ENCODE measurements around the gene CMTM7. TPM values are rescaled to one million over a fixed set of nuclear protein-coding genes. Genes with fewer than 3 reads are reported as not detected.

CMTM7 gene
- total and polyA plus RNA-seq, 12 donors: 5.4 to 19.2 (median 13.0) TPM

DNA sequence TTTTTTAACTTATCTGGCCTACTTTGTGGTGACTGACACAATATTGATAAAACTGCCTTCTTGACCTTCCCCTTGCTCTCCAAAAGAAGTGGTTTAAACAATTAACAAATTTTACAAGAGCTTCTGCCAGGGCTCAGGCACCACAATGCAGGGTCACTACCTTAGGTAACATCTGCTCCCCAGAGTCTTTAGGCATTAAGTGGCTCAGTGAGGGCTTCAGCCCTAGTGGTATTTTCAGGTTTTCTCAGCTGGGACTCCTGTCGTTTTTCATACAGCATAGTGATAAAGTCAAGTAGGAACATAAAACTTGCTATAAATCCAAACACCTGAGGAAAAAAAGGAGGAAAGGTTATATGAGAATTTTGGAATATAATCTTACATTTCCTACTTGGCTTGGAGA, 92.1 kb downstream of the CMTM7 start:
- H3K4me3 ChIP-seq: no peak overlapping the region
- TF ChIP-seq POLR2A (IDR thresholded peaks at IDR 0.05): no peak
- TF ChIP-seq, protein P1, sequence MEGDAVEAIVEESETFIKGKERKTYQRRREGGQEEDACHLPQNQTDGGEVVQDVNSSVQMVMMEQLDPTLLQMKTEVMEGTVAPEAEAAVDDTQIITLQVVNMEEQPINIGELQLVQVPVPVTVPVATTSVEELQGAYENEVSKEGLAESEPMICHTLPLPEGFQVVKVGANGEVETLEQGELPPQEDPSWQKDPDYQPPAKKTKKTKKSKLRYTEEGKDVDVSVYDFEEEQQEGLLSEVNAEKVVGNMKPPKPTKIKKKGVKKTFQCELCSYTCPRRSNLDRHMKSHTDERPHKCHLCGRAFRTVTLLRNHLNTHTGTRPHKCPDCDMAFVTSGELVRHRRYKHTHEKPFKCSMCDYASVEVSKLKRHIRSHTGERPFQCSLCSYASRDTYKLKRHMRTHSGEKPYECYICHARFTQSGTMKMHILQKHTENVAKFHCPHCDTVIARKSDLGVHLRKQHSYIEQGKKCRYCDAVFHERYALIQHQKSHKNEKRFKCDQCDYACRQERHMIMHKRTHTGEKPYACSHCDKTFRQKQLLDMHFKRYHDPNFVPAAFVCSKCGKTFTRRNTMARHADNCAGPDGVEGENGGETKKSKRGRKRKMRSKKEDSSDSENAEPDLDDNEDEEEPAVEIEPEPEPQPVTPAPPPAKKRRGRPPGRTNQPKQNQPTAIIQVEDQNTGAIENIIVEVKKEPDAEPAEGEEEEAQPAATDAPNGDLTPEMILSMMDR (IDR thresholded peaks at IDR 0.05): no peak
- H3K27ac ChIP-seq: peak overlapping the region in 1 of 5 donors; percentile 55
- intact Hi-C loops (cut with DNase I): no loop called here
- peaks cover 0 to 17% of the 10 kb centered on the region in 2 donors for H3K4me1 ChIP-seq (replicated peaks in 1 of 2)
- DNase-seq: no peak
- no peaks in the 10 kb centered on the region for H3K27me3 ChIP-seq
- no peaks in the 10 kb centered on the region for H3K9me3 ChIP-seq (replicated peaks in 1 of 3)
- peaks cover 0 to 6% of the 10 kb centered on the region in 2 donors for H3K36me3 ChIP-seq (replicated peaks in 1 of 2)
- whole genome bisulfite sequencing, 4 donors: 50 to 59% (median 53%) methylated on average over 1 of the region's 1 CpG

DNA sequence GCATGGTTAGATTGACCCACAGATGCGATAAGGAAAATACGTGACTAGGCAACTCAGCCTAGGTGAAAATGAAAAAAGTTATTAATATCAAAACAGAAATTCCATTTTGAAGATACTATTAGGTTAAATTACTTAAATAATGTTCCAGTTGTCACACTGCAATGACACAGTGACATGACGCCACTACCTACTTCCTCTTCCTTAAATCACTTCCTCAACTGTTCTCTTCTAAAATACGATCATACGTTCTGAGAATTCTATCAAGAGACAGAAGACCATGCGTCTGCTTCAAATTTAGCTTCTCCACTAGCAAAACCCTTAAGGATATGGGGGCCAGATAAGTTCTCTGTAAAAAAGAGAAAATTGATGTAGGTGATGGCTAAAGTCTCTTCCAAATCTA, 92.8 kb downstream of the CMTM7 start:
- Histone ChIP-seq H3K4me1 (replicated peaks in 1 of 2) (peaks cover 0 to 17% of the 10 kb centered on the region in 2 donors), H3K27ac (peak overlapping the region in 2 of 5 donors; percentile 53 to 55), H3K4me3 (no peak overlapping the region), H3K36me3 (replicated peaks in 1 of 2) (peaks cover 0 to 6% of the 10 kb centered on the region in 2 donors), H3K27me3 (no peaks in the 10 kb centered on the region), H3K9me3 (replicated peaks in 1 of 3) (no peaks in the 10 kb centered on the region)
- no peak for DNase-seq
- intact Hi-C loops (cut with DNase I): no loop called here
- WGBS, 4 donors: 79 to 84% (median 81%) methylated on average over 6 of the region's 6 CpGs
- TF ChIP-seq, protein P1 (IDR thresholded peaks at IDR 0.05): no peak
- no peak for TF ChIP-seq POLR2A (IDR thresholded peaks at IDR 0.05)

DNA sequence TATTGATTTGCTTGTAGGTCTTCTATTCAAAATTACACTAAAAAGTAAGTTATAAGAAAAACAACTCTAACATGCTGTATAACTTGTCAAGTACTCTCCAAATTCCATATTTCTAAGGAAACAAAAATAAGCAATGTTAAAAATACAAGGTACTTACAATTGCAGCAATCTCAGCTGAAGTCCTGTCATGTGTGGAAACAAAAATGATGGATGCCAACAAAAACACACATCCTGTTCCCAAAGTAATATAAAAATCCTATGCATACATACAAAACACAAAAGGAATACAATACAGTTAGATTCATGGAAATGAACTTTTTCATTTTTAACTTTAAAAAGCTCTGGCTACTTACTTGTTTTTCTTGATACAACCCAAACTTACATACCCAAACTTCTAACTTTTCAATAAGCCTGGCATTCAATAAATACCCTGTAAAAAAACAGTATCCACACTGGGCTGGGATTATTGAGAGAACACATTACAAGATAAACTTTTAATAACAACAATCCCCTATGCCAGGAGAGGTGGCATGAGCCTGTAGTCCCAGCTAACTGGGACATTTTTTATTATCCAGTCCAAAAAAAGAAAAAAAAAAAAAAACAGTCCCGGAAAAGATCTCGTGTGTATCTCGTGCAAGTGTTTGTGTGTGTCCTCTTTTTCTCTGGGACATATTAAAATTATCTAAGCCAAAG, 96.3 kb downstream of the CMTM7 start:
- intact Hi-C loops (cut with DNase I): no loop called here
- Histone ChIP-seq H3K27me3 (no peaks in the 10 kb centered on the region), H3K4me1 (replicated peaks in 1 of 2) (peaks cover 0 to 17% of the 10 kb centered on the region in 2 donors), H3K36me3 (replicated peaks in 1 of 2) (peaks cover 0 to 6% of the 10 kb centered on the region in 2 donors), H3K27ac (no peak overlapping the region), H3K4me3 (no peak overlapping the region), H3K9me3 (replicated peaks in 1 of 3) (no peaks in the 10 kb centered on the region)
- WGBS, 4 donors: 81 to 84% (median 83%) methylated on average over 3 of the region's 3 CpGs
- TF ChIP-seq, protein P1 (IDR thresholded peaks at IDR 0.05): no peak
- TF ChIP-seq POLR2A (IDR thresholded peaks at IDR 0.05): no peak
- no peak for DNase-seq

DNA sequence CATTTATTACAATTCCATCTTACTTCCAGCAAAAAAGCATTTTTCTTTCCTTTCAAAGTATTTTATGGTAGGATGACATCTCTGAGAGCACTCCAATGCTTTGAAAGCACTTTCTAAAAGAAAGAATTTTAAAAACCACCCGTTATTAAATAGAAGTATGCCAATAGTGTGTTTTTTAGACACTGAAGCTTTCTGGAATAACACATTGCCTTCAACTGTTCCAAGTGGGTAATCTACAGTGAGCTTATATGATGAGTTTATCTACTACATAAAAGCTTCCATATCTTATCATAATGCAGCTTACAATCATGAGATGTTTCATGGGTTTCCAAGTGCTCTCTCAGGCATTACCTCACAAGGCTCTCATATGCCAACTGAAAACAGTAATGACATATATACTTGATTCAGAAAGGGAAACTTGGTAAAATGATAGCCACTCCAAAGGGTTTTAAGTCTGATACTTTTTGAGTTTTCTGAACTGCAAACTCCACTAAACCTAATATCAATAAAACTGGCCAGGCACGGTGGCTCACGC, 96.9 kb downstream of the CMTM7 start:
- H3K27ac ChIP-seq: no peak overlapping the region
- H3K9me3 ChIP-seq (replicated peaks in 1 of 3): no peaks in the 10 kb centered on the region
- H3K27me3 ChIP-seq: no peaks in the 10 kb centered on the region
- no peak overlapping the region for H3K4me3 ChIP-seq
- TF ChIP-seq, protein P1 (IDR thresholded peaks at IDR 0.05): no peak
- no peak for TF ChIP-seq POLR2A (IDR thresholded peaks at IDR 0.05)
- peaks cover 0 to 4% of the 10 kb centered on the region in 2 donors for H3K36me3 ChIP-seq (replicated peaks in 1 of 2)
- 89 to 96% (median 90%) methylated on average over 3 of the region's 3 CpGs for WGBS, 4 donors
- no peak for DNase-seq
- peaks cover 2 to 21% of the 10 kb centered on the region in 2 donors for H3K4me1 ChIP-seq (replicated peaks in 1 of 2)
- intact Hi-C loops (cut with DNase I): no loop called here

Measured in adrenal gland (tissue), 12 donors.